OCI-LY7 (cell line): Measurements from ENCODE around the gene CDC14B. TPM values are rescaled to one million over a fixed set of nuclear protein-coding genes. Genes with fewer than 3 reads are reported as not detected.

ENCODE experiments used
- BruUV-seq: library from RNA; stranded (reverse); fragments of 400-500 nt; replicated peaks from 2 replicates; lab custom pipeline; 2021; lab: Mats Ljungman, UMichigan
- CTCF ChIA-PET: fragments of 300-600 bp; sonication (Branson Sonifier 250); formaldehyde crosslinking; loops from one replicate; lab custom pipeline; 2022; ENCODE audit warnings: antibody characterized with exemption; ENCODE audit not compliant: unreplicated experiment; lab: Charles Lee
- POLR2A ChIA-PET: fragments of 300-600 bp; sonication (Branson Sonifier 250); formaldehyde crosslinking; loops from one replicate; lab custom pipeline; 2022; ENCODE audit warnings: antibody characterized with exemption; lab: Charles Lee
- DNase-seq: peaks from one replicate; pipeline ENCODE4 v3.0.0-alpha.2; 2015; ENCODE audit warnings: low spot score
- H2AFZ ChIP-seq: fragments of 200-600 bp; sonication (generic), shearing (Covaris generic); 2 replicates; pipeline ENCODE4 v1.6.1; 2014; ENCODE audit warnings: mild to moderate bottlenecking, antibody characterized with exemption, low read length, moderate library complexity
- H3K27ac ChIP-seq: fragments of 200-600 bp; sonication (generic); 2 replicates; pipeline ENCODE4 v1.5.1; 2014; ENCODE audit warnings: mixed run types, low read depth, mild to moderate bottlenecking, moderate library complexity, low read length, inconsistent platforms; ENCODE audit not compliant: poor library complexity, severe bottlenecking
- H3K36me3 ChIP-seq: fragments of 200-600 bp; sonication (generic); 2 replicates; pipeline ENCODE4 v1.6.1; 2014; ENCODE audit warnings: mild to moderate bottlenecking, antibody characterized with exemption, low read length, moderate library complexity, mixed read lengths; ENCODE audit not compliant: insufficient read depth
- H3K4me1 ChIP-seq: fragments of 200-600 bp; sonication (generic); 2 replicates; pipeline ENCODE4 v1.5.1; 2014; ENCODE audit warnings: mild to moderate bottlenecking, low read length; ENCODE audit not compliant: insufficient read depth, poor library complexity, severe bottlenecking
- H3K4me2 ChIP-seq: fragments of 200-600 bp; sonication (generic); 2 replicates; pipeline ENCODE4 v1.6.1; 2014; ENCODE audit warnings: mild to moderate bottlenecking, low read length
- H3K4me3 ChIP-seq: fragments of 200-600 bp; sonication (generic); 2 replicates; pipeline ENCODE4 v1.5.1; 2014; ENCODE audit warnings: mild to moderate bottlenecking, low read depth, low read length; ENCODE audit not compliant: poor library complexity, severe bottlenecking
- H3K79me2 ChIP-seq: fragments of 200-600 bp; sonication (generic); 2 replicates; pipeline ENCODE4 v1.6.1; 2016; ENCODE audit warnings: low read depth, mild to moderate bottlenecking, low read length, moderate library complexity, mixed read lengths; ENCODE audit not compliant: insufficient read depth
- H3K9me2 ChIP-seq: fragments of 200-600 bp; sonication (generic); 2 replicates; pipeline ENCODE4 v1.6.1; 2016; ENCODE audit warnings: mild to moderate bottlenecking, low read length, mixed read lengths; ENCODE audit not compliant: insufficient read depth
- H3K9me3 ChIP-seq: fragments of 200-600 bp; sonication (generic); 2 replicates; pipeline ENCODE4 v1.6.1; 2014; ENCODE audit warnings: mild to moderate bottlenecking, mixed run types, low read length, mixed read lengths
- H4K20me1 ChIP-seq: fragments of 200-600 bp; sonication (generic); 2 replicates; pipeline ENCODE4 v1.6.1; 2014; ENCODE audit warnings: mild to moderate bottlenecking, antibody characterized with exemption, low read length, moderate library complexity, mixed read lengths; ENCODE audit not compliant: insufficient read depth
- CTCF ChIP-seq: fragments of 200-600 bp; sonication (generic); conservative IDR thresholded peaks from 2 replicates; pipeline ENCODE4 v1.5.1; 2014; ENCODE audit warnings: mild to moderate bottlenecking, antibody characterized with exemption, low read length, moderate library complexity, mixed read lengths
- EZH2phosphoT487 ChIP-seq: fragments of 200-600 bp; sonication (generic); IDR thresholded peaks from 2 replicates; pipeline ENCODE4 v1.6.1; 2018; ENCODE audit warnings: low read depth, borderline replicate concordance, mild to moderate bottlenecking, mixed run types, antibody characterized with exemption, low read length, moderate library complexity, mixed read lengths
- intact Hi-C: fragments of 100-400 bp; cut with micrococcal nuclease; formaldehyde crosslinking; loops from one replicate; pipeline ENCODE4 v1.10.0; 2022; ENCODE audit not compliant: unreplicated experiment
- total RNA-seq, 2 experiments: library from RNA; depleted of rRNA in 1 of 2; stranded (reverse); fragments of >200 nt in 1 of 2; shearing (Covaris generic) in 1 of 2; gene quantifications; 2 replicates each; pipeline ENCODE4 v1.2.3, GENCODE V29; 2014 to 2022

Gene CDC14B
- total RNA-seq, 2 experiments from 2014 or later: 0.27 TPM; not detected in 1

DNA sequence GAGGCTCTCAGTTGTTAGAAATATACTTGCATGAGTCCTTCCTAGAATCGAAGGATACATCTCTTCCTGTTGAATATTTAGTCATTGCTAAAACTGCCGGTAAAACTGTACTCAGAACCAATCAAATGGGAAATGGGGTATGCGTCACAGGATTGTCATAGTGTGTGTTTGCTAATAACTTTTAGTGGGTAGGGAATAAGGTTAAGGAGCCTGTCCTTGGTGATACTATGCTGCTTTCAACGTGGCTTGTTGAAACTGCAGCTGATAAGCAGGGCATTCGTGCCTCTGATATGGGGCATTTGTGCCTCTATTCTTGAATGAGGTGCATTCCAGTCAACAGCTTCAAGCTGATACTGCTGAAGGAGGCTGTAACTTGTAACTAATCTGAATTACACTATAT is 143.1 kb downstream of the CDC14B start:
- no peaks in the 10 kb centered on the region for H3K79me2 ChIP-seq
- H3K9me2 ChIP-seq: no peaks in the 10 kb centered on the region
- POLR2A ChIA-PET: interaction anchor here (1.3 to 2.1 kb wide), 2 partner anchors 9 kb away, joined by 4 read pairs; no protein-coding TSS in a partner anchor
- no peak for DNase-seq
- no TSS peak for BruUV-seq
- H3K4me1 ChIP-seq: peaks cover 7% of the 10 kb centered on the region
- no peak overlapping the region for H2AFZ ChIP-seq
- TF ChIP-seq EZH2phosphoT487 (no peak), CTCF (no peak)
- H3K4me2 ChIP-seq: no peak overlapping the region
- CTCF ChIA-PET: no interaction called here
- no peak overlapping the region for H3K27ac ChIP-seq
- H3K36me3 ChIP-seq: no peaks in the 10 kb centered on the region
- H3K4me3 ChIP-seq: no peak overlapping the region
- intact Hi-C loops: no loop called here
- no peaks in the 10 kb centered on the region for H4K20me1 ChIP-seq
- no peaks in the 10 kb centered on the region for H3K9me3 ChIP-seq

DNA sequence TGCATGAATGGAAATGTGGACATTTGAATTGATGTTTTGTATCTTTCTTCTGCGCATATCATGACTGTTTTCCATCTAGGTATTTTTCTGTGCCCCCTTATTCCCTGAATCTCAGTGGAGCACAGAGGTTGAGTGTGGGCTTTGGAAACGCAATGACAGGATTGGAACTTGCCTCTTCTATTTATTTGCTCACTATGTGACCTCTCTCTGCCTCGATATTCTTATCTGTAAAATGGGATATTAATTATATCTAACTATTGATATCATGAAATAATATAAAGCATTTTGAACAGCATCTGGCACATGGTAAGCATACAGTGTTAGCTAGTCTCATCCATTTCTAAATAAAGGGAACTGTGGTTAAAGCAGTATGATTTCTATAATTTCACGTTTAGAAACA is 143.6 kb downstream of the CDC14B start:
- DNase-seq: no peak
- Histone ChIP-seq H3K4me1 (peaks cover 7% of the 10 kb centered on the region), H3K36me3 (no peaks in the 10 kb centered on the region), H4K20me1 (no peaks in the 10 kb centered on the region), H3K27ac (no peak overlapping the region), H3K9me2 (no peaks in the 10 kb centered on the region), H2AFZ (no peak overlapping the region), H3K9me3 (no peaks in the 10 kb centered on the region), H3K4me2 (no peak overlapping the region), H3K79me2 (no peaks in the 10 kb centered on the region), H3K4me3 (no peak overlapping the region)
- TF ChIP-seq EZH2phosphoT487 (no peak), CTCF (no peak)
- BruUV-seq: no TSS peak
- CTCF ChIA-PET: no interaction called here
- POLR2A ChIA-PET: interaction anchor here (0.6 to 2.1 kb wide), 2 partner anchors 10 to 31 kb away, joined by 3 to 4 read pairs; no protein-coding TSS in a partner anchor
- intact Hi-C loops: no loop called here

DNA sequence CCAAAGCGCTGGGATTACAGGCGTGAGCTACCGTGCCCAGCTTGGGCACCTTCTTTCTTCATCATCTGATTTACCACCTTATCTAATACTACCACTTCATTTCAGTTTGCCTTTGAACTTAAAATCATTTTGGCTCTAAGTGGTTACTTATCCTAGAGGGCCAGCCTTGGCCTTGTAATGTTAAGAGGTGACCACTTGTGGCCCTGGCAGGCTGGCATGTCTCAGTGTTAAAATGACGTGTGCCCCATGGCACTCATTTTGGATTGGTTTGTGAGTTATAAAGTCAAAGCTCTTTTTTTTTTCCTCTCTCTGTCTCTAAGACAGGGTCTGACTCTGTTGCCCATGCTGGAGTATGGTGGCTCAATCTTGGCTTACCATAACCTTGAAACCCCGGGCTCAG is 151.9 kb downstream of the CDC14B start:
- intact Hi-C loops: no loop called here
- no peaks in the 10 kb centered on the region for H3K9me3 ChIP-seq
- no peak for TF ChIP-seq CTCF
- no peak for TF ChIP-seq EZH2phosphoT487
- H3K4me1 ChIP-seq: no peaks in the 10 kb centered on the region
- no peak overlapping the region for H3K4me2 ChIP-seq
- H3K27ac ChIP-seq: no peak overlapping the region
- no peak overlapping the region for H2AFZ ChIP-seq
- ChIA-PET CTCF (interaction anchor here (0.5 kb wide), 1 partner anchor 823 kb away, joined by 3 read pairs; no protein-coding TSS in a partner anchor), POLR2A (interaction anchor here (0.8 to 1.3 kb wide), 3 partner anchors 9 to 107 kb away, joined by 4 read pairs; partner anchors contain the start of gene HABP4)
- no peaks in the 10 kb centered on the region for H4K20me1 ChIP-seq
- DNase-seq: no peak
- no peak overlapping the region for H3K4me3 ChIP-seq
- no TSS peak for BruUV-seq
- no peaks in the 10 kb centered on the region for H3K9me2 ChIP-seq
- H3K79me2 ChIP-seq: no peaks in the 10 kb centered on the region
- H3K36me3 ChIP-seq: peaks cover 12% of the 10 kb centered on the region
